ENCODE results near the gene FGB.

FGB gene

DNA sequence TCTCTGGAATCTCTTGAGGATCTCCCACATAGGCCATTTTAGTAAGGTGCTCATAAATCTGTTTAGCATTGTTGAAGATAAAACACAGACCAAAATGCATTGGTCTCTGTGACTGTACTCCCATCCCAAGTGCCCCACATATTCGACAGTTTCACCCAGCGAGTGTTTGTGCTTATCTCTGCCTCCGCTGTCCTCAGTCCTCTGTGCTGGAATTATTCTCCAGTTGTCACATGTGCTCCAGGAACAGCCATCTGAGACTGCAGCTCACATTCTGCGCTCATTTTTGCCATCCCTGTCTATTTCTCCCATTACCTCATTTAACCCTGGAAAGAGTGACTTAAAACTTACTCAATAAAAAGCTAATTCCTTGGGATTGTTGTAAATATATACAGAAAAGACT is 43.6 kb upstream of the FGB start:
- Histone ChIP-seq H3F3A (ENCODE audit: insufficient read depth, low read length) (no peaks in the 10 kb centered on the region), H4K20me1 (ENCODE audit: insufficient read depth, low read length) (no peaks in the 10 kb centered on the region), H3K4me3 (ENCODE audit: low read length) (no peak overlapping the region), H3K27ac (ENCODE audit: low read length) (no peak overlapping the region), H3K4me1 (ENCODE audit: low read length) (no peaks in the 10 kb centered on the region), H3K9me3 (replicated peaks; ENCODE audit: insufficient read depth, low read length) (no peaks in the 10 kb centered on the region), H3K4me2 (ENCODE audit: low read depth, low read length) (no peak overlapping the region), H3K9ac (ENCODE audit: low read length) (no peak overlapping the region), H2AFZ (ENCODE audit: low read length) (no peak overlapping the region), H3K36me3 (replicated peaks; ENCODE audit: insufficient read depth, low read length) (no peaks in the 10 kb centered on the region), H3K79me2 (ENCODE audit: low read length) (no peaks in the 10 kb centered on the region), H3K27me3 (replicated peaks; ENCODE audit: insufficient read depth, low read length) (no peaks in the 10 kb centered on the region), H3K9me2 (replicated peaks; ENCODE audit: insufficient read depth, low read length) (no peaks in the 10 kb centered on the region)
- TF ChIP-seq, protein P1, sequence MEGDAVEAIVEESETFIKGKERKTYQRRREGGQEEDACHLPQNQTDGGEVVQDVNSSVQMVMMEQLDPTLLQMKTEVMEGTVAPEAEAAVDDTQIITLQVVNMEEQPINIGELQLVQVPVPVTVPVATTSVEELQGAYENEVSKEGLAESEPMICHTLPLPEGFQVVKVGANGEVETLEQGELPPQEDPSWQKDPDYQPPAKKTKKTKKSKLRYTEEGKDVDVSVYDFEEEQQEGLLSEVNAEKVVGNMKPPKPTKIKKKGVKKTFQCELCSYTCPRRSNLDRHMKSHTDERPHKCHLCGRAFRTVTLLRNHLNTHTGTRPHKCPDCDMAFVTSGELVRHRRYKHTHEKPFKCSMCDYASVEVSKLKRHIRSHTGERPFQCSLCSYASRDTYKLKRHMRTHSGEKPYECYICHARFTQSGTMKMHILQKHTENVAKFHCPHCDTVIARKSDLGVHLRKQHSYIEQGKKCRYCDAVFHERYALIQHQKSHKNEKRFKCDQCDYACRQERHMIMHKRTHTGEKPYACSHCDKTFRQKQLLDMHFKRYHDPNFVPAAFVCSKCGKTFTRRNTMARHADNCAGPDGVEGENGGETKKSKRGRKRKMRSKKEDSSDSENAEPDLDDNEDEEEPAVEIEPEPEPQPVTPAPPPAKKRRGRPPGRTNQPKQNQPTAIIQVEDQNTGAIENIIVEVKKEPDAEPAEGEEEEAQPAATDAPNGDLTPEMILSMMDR (IDR thresholded peaks at IDR 0.05; ENCODE audit: low read length), result no peak
- no peak for TF ChIP-seq EZH2phosphoT487 (IDR thresholded peaks at IDR 0.05; ENCODE audit: low read length)
- no peak for TF ChIP-seq EZH2 (optimal IDR thresholded peaks at IDR 0.05; ENCODE audit: low read depth, low read length)
- no peak for DNase-seq

DNA sequence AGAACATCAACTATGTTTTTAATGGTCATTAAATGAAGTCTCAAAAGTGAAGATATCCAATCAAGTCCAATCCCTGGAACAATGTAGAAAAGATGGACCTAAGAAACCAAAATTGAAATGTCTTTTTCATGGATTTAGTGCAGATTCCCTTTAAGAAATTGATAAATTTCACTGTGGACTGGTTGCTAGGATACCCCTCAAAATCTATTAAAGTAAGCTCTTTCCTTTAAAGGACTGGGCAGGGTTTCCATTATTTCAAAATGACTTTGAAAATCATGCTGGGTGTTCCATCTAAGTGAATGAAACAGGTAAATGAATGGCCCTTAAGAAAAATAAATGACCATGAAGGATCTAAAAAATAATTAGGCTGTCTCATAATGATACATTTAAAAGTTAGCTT is 41.2 kb upstream of the FGB start:
- no peaks in the 10 kb centered on the region for H3K9me2 ChIP-seq (replicated peaks; ENCODE audit: insufficient read depth, low read length)
- TF ChIP-seq, protein P1 (IDR thresholded peaks at IDR 0.05; ENCODE audit: low read length), result no peak
- no peak for TF ChIP-seq EZH2 (optimal IDR thresholded peaks at IDR 0.05; ENCODE audit: low read depth, low read length)
- H3K27ac ChIP-seq (ENCODE audit: low read length), result no peak overlapping the region
- H3K36me3 ChIP-seq (replicated peaks; ENCODE audit: insufficient read depth, low read length), result no peaks in the 10 kb centered on the region
- no peaks in the 10 kb centered on the region for H3K9me3 ChIP-seq (replicated peaks; ENCODE audit: insufficient read depth, low read length)
- no peaks in the 10 kb centered on the region for H3K27me3 ChIP-seq (replicated peaks; ENCODE audit: insufficient read depth, low read length)
- H4K20me1 ChIP-seq (ENCODE audit: insufficient read depth, low read length), result no peaks in the 10 kb centered on the region
- H3K4me3 ChIP-seq (ENCODE audit: low read length), result no peak overlapping the region
- H3F3A ChIP-seq (ENCODE audit: insufficient read depth, low read length), result no peaks in the 10 kb centered on the region
- H3K9ac ChIP-seq (ENCODE audit: low read length), result no peak overlapping the region
- no peak overlapping the region for H3K4me2 ChIP-seq (ENCODE audit: low read depth, low read length)
- no peaks in the 10 kb centered on the region for H3K79me2 ChIP-seq (ENCODE audit: low read length)
- peaks cover 4% of the 10 kb centered on the region; the same call in 1 of the 2 replicates for H3K4me1 ChIP-seq (ENCODE audit: low read length)
- no peak for DNase-seq
- H2AFZ ChIP-seq (ENCODE audit: low read length), result no peak overlapping the region

DNA sequence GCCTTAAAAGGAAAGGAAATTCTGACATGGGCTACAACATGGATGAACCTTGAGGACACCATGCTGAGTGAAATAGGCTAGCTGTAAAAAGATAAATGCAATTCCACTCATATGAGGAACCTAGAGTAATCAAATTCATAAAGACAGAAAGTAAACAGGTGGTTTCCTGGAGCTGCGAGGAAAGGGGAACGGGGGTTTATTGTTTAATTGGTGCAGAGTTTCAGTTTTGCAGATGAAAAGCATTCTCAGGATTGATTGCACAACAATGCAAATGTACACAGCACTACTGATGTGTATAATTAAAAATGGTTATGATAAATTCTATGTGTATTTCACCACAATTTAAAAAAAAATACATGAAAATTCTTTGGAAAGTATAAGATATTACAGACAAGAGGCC is 36.7 kb upstream of the FGB start:
- Histone ChIP-seq H3K27ac (ENCODE audit: low read length) (no peak overlapping the region), H3K4me2 (ENCODE audit: low read depth, low read length) (peak overlapping the region; percentile 25; the same call in 1 of the 2 replicates)
- DNase-seq, result peak; percentile 38

More for the DNA sequence above, 36.7 kb upstream of the FGB start:
- no peaks in the 10 kb centered on the region for H3K36me3 ChIP-seq (replicated peaks; ENCODE audit: insufficient read depth, low read length)
- H3K4me1 ChIP-seq (ENCODE audit: low read length), result peaks cover 6% of the 10 kb centered on the region; the same call in 1 of the 2 replicates
- no peak overlapping the region for H2AFZ ChIP-seq (ENCODE audit: low read length)
- no peaks in the 10 kb centered on the region for H4K20me1 ChIP-seq (ENCODE audit: insufficient read depth, low read length)
- no peaks in the 10 kb centered on the region for H3K9me2 ChIP-seq (replicated peaks; ENCODE audit: insufficient read depth, low read length)
- H3K27me3 ChIP-seq (replicated peaks; ENCODE audit: insufficient read depth, low read length), result no peaks in the 10 kb centered on the region
- TF ChIP-seq EZH2phosphoT487 (IDR thresholded peaks at IDR 0.05; ENCODE audit: low read length), result no peak
- TF ChIP-seq, protein P1 (IDR thresholded peaks at IDR 0.05; ENCODE audit: low read length), result no peak
- H3K9ac ChIP-seq (ENCODE audit: low read length), result no peak overlapping the region
- H3F3A ChIP-seq (ENCODE audit: insufficient read depth, low read length), result no peaks in the 10 kb centered on the region
- no peaks in the 10 kb centered on the region for H3K9me3 ChIP-seq (replicated peaks; ENCODE audit: insufficient read depth, low read length)
- no peaks in the 10 kb centered on the region for H3K79me2 ChIP-seq (ENCODE audit: low read length)
- no peak overlapping the region for H3K4me3 ChIP-seq (ENCODE audit: low read length)

Data from MM.1S (cell line).